ENCODE results near the gene GPR146.
"Not testable (repeated sequence)": the region's sequence is repeated elsewhere in the genome, so short reads cannot be mapped to it uniquely, and the experiment has no call there.

Gene GPR146

DNA sequence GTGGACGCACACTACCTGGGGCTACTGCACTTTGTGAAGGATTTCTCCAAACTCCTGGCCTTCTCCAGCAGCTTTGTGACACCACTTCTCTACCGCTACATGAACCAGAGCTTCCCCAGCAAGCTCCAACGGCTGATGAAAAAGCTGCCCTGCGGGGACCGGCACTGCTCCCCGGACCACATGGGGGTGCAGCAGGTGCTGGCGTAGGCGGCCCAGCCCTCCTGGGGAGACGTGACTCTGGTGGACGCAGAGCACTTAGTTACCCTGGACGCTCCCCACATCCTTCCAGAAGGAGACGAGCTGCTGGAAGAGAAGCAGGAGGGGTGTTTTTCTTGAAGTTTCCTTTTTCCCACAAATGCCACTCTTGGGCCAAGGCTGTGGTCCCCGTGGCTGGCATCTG lies 14.0 kb downstream of the GPR146 start:
- DNase-seq (ENCODE audit: low read depth): no peak

DNA sequence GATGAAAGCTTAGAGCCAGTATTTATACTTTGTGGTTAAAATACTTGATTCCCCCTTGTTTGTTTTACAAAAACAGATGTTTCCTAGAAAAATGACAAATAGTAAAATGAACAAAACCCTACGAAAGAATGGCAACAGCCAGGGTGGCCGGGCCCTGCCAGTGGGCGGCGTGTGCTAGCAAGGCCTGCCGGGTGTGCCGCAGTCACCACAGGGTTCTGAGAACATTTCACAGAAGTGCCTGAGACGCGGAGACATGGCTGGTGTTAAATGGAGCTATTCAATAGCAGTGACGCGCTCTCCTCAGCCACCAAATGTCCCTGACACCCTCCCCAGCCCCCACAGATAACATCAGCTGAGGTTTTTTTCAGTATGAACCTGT lies 14.5 kb downstream of the GPR146 start:
- DNase-seq (ENCODE audit: low read depth): no peak

DNA sequence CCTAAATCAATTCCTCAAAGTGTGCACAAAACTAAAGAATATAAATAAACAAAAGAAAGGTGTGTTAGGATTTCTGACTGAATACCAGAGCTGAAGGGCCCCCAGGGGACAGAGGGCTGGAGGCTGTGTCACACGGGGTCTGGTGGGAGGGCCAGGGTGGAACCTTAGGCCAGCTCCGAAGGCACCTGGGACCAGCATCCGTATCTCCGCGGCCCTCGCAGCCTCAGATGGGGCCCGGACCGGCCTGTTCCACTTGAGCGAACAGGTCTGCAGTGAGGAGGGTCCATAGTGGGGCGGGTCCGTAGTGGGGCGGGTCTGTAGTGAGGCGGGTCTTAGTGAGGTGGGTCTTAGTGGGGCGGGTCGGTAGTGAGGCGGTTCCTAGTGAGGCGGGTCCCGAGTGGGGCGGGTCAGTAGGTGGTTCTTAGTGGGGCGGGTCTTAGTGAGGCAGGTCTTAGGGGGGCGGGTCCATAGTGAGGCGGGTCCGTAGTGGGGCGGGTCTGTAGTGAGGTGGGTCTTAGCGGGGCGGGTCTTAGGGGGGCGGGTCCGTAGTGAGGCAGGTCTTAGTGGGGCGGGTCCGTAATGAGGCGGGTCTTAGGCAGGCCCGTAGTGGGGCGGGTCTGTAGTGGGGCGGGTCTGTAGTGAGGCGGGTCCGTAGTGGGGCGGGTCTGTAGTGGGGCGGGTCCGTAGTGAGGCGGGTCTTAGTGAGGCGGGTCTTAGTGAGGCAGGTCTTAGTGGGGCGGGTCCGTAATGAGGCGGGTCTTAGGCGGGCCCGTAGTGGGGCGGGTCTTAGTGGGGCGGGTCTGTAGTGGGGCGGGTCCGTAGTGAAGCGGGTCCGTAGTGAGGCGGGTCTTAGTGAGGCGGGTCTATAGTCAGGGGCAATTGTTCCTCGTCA lies 15.1 kb downstream of the GPR146 start:
- no peak for DNase-seq (ENCODE audit: low read depth)

DNA sequence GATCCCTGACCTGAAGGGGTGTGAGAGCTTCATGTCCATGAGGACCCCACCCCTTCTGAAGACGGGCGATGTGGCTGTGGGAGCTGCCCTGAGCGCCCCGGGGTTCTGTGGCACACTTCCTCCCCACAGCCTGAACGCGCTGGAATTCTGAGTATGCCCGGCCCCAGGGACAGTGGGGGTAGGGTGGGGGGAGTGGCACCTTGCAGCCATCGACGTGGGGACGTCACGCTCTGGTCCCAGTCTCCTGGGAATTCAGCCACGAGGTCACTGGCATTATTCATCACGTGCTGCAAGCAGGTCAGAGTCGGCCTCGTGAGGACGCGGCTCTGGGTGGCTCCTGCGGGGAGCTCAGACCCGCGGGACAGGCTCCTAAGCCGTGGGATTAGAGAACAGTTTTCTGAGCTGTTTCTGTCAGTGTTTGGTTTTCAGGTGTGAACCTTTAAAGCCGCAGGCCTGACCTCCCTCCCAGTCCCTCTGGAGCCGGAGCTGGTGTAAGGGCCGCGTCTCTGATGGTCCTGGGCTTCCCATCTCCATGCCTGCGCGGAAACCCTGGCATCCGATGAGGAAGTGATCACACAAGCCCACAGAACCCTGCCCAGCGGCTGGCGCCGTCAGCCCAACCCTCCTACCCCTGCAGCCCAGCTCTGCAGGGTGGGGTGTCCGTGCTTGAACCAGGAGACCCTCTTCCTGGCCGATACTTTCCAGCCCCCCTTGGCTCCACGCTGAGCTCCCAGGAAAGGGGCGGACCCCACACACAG lies 16.1 kb downstream of the GPR146 start:
- DNase-seq (ENCODE audit: low read depth): no peak

DNA sequence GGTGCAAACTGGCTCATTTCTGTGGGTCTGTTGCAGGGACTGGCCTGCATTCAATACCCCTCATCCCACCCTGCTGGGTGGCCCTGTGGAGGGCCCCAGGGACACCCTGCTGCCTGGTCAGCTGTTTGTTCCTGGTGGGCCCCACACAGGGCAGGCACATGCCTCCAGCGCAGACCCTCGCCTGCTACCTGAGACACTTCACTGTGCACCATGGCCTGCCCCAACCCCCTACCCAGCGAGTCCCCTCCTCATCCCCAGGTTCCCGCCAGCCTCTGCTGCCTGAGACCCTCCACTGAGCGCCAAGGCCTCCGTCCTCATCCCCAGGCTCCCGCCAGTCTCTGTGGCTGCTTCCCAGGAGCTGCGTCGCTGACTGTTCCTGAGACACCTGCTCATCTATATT lies 16.8 kb downstream of the GPR146 start:
- DNase-seq (ENCODE audit: low read depth): no peak

DNA sequence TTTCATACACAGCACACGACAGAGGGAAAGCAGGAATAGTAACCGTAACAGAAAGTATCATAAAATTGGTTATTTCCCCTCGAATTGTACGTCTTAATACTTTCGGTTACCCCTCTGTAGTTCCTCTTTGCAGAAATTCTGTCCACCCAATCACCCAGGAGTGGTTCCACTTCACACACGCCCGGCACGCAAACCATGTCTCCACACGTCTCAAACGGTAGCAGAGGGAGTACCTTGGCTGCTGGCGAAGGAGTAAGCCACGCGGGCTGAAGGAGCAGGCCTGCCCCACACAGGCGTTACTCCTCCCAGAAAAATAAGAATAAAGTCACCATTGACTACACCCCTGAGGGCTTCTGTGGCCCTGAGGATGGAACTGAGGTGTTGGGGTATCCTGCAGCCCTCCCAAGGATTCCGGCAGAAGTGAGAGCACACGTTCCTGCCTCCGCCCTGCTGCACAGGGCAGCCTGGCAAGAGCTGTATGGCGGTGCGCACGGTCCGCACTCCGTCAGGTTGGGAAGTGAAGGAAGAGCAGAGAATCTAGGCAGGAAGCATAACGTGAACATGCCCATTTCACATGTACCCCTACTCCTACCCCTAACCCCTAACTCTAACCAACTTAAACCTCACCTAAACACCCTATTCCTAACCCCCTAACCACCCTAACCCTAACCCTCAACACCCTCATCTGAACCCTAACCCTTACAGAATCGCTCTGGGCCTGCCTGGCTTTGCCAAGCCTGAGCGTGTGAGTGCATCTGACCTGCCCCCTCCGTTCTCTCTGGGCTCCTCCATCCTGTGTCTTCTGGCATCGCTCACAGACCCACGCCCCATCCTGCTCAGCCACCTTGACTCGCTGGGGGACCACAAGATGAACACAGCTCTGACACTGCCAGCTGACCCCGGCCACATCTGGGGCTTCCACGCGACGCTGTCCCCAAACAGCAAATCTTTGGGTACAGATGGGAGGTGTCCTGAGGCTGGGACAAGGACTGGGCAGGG lies 18.2 kb downstream of the GPR146 start:
- DNase-seq (ENCODE audit: low read depth): no peak

DNA sequence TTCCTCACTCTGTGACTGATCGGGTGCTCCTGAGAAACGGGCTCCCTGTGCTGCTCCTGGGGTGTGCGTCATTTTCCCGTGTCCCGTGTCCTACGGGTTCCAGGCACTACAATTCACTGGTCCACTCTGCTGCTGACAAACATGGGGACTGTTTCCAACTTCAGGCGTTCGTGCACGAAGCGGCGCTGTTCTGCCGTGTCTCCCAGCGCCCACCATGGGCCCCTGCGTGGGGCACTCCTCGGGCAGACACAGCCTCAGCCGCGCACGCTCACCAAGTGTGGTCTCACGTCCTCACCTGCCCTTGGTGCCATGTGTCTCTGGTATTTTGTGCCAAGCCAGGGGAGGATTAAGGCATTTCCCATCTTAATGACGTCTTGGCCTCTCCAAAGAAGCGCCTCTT lies 19.0 kb downstream of the GPR146 start:
- no peak for DNase-seq (ENCODE audit: low read depth)

DNA sequence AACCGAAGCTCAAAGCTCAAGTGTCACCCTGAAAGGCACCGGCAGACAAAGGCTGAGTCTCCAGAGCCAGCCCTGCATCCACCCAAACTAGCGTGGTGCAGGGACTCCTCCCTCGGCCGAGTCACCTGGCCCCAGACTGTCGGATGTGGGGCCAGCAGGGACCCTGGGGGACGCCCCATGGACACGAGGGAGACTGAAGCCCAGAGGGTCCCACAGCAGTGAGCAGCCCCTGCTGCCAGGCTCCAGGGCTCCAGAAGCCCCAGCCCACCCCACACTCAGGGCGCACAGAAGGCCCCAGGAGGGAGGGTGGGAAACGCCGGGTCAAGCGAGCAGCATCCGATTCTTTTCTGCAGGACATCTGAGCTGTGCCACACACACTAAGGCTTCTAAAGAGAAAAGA lies 20.2 kb downstream of the GPR146 start:
- no peak for DNase-seq (ENCODE audit: low read depth)

DNA sequence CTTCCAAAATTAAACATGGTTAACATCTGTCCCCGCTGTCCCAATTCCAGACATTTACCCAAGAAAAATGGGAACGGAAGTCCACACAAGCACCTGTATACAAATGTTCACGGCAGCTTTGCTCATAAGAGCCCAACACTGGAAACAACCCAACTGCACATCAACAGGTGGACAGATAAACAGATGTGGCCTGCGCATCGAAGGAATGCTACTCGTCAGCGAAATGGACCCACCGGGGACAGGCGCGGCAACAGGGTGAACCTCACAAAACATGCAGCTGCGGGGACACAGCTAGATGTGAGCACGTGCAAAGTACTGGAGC lies 20.9 kb downstream of the GPR146 start:
- no peak for DNase-seq (ENCODE audit: low read depth)

DNA sequence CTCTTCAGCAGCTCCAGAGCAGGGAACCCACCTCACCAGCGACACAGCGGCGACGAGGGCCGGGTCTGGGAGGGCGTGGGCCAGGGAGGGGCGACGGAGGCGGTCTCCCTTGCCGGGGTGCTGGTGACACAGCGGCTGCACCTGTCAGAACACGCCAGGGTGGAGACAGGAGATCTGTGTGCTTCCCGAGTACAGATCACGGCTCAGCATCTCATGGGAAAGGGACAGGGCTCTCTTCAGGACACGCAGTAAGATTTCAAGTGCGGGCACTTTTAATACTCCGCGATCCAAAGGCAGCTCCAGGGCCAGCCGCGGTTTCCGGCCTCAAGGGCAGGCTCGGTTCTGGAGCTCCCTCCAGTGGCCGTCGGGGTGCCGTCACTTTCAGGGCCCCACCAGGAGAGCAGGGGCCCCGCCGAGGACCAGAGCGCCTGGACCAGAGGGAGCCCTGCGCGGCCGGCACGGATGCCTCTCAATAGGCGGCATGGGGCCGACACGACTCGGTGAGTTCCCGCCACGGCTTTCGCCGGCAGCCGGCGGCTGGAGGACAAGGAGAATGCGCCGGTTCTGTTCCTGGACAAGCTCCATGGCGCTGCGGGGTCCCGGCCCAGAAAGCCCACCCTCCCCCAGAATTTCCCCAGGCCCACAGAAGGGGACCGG lies 21.4 kb downstream of the GPR146 start:
- DNase-seq (ENCODE audit: low read depth): peak; percentile 74

DNA sequence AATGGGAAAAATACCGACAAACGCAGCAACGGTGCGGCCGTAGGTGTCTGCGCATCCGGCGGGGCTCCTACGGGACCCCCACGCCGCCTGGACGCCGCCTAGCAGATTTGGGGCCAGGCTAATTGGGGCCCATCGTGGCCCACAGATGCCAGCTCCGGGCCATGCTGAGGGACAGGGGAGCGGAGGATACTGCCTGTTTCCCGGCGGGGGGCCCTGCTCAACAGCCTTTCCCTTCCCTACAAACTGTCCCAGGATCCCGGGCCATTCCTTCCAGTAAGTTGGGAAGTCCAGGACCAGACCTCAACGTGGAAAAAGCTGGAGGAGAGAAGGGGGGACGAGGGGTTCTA lies 21.9 kb downstream of the GPR146 start:
- DNase-seq (ENCODE audit: low read depth): no peak

DNA sequence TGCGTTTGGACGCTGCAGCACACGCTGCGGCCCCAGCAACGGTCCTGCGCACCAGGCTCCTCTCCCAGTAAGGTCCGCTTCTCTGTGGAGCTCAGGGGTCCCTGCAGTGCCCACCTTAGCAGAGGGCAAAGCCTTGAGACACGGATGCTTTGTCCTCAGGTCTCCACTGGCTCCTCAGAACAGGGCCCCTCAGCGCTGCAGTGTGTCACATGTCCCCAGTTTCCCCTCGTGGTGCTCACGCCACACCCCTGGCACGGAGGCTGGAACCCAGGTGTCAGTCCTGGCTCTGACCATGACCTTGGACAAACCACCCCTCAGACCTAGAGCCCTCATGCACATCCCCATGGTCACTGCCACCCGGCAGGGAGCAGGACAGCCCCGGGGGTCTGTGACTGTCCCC lies 23.7 kb downstream of the GPR146 start:
- no peak for DNase-seq (ENCODE audit: low read depth)

DNA sequence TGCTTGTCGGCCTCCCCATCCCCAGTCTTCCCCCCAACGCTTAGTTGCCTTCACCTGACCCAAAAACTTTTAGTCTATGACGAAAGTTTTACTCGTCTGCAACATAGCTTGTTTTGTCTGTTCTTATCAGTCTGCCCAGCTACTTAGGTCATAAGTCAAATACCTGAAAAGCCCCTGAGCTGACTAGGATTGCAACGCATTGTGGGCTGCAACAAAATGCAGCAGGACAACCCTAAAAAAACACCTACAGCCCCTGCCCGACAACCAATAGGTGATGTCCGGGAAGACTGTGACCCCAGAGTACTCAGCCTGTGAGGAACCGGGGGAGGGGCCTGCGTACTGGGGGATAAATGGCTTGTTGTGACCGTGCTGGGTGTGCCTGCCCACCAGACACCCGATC lies 24.3 kb downstream of the GPR146 start:
- no peak for DNase-seq (ENCODE audit: low read depth)

DNA sequence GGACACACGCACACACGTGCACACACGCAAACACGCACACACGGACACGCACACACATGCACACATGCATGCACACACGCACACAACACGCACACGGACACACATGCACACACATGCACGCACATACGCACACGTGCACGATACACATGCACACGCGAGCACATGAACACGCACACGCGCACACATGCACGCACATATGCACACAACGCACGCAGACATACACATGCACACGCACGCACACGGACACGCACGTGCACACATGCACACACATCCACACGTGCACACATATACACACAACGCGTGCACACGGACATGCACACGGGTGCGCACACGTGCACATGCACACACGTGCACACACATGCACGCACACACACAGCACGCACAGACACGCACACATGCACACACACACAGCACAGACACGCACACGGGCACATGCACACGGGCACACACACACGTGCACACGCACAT lies 26.2 kb downstream of the GPR146 start:
- DNase-seq (ENCODE audit: low read depth): no peak

DNA sequence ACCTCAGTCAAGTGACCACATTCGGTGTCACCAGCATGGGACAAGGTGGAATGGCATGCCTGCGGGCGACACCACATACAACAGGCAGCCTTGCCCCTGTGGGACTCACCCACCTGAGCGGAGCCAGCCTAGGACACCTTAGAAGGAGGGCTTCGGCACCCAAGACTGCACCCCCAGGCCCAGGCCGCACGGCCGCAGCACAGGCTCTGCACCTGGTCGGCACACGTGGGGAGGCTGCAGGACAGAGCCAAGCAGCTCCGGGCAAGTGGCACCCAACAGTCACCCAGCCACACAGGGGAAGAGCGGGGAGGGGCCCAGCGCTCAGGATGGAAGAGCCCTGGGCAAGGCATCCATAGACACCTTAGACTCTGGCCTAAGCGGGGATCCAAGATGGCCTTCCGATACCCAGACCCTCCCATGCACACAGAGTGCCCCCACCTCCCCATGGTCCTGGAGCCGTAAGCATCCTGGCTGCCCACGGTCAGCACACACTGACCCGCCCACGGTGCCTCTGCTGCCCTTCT lies 27.4 kb downstream of the GPR146 start:
- DNase-seq (ENCODE audit: low read depth): no peak

DNA sequence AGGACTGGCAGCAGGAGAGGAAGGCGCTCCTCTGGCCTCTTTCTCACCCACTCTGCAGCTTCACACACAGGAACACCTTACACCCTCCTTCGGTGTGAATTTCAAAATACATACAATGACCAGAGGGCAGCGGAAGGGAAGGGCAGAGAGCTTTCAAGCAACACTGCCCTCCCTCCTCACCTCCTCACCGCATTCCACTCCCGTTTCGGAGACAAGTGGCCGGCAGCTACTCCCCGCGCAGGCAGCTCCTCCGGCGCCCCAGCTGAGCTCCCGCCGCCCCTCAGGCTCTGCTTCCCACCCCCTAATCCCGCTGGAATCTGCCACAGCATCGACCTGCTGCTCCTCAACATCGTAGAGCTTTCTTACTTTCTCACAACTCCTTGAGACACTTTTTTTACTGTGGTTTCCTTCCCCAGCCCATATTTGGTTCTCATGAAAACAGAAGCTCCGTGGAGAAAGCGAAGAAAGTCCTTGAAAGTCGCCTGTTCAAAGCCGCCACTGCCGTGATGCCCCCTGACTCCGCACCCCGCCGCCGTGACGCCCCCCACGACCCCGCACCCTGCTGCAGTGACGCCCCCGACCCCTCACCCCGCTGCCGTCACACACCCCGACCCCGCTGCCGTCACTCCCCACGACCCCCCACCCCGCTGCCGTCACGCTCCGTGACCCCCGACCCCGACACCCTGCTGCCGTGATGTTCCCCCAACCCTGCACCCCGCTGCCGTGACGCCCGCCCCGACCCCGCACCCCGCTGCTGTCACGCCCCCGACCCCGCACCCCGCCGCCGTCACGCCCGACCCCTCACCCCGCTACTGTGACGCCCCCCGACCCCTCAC lies 29.0 kb downstream of the GPR146 start:
- no peak for DNase-seq (ENCODE audit: low read depth)

DNA sequence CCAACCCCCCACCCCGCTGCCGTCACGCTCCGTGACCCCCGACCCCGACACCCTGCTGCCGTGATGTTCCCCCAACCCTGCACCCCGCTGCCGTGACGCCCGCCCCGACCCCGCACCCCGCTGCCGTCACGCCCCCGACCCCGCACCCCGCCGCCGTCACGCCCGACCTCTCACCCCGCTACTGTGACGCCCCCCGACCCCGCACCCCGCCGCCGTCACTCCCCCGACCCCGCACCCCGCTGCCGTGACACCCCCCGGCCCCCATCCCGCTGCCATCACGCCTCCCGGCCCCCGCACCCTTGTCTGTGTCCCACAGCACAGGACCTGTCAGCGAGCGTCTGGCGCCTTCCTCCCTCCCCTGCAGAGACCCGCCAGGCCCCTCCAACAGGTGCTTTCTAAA lies 29.7 kb downstream of the GPR146 start:
- not testable (repeated sequence) for DNase-seq (ENCODE audit: low read depth)

DNA sequence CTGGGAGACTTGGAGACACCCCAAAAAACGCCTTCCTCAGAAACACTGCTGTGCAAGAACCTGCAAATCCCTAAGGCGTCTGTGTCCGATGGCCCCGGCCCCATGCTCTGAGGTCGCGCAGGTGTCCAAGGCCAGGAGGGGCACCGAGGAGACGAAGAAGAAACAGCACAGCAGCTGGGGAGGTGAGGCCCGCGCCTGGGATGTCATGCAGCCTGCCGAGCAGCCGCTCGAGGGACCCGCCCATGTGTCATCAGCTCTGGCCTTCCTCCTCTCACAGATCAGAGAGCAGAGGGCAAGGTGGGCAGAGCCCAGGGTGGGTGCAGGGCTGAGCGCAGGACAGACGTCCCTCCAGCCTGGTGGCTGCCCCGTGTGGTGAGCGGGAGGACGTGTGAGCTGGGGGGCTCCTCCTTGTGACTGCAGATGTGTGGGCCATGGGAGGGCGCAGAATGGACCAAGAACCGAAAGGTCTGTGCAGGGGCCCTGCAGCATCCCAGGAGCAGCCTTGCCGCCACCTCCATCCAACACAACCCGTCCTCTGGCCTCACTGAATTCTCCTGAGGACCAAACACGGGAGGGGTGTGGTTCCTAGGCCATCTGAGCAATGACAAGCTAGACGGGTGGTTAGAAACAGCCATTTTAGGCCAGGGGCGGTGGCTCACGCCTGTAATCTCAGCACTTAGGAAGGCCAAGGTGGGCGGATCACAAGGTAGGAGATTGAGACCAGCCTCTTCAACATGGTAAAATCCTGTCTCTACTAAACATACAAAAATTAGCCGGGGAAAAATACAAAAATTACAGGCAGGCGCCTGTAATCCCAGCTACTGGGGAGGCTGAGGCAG lies 30.5 kb downstream of the GPR146 start:
- DNase-seq (ENCODE audit: low read depth): no peak

DNA sequence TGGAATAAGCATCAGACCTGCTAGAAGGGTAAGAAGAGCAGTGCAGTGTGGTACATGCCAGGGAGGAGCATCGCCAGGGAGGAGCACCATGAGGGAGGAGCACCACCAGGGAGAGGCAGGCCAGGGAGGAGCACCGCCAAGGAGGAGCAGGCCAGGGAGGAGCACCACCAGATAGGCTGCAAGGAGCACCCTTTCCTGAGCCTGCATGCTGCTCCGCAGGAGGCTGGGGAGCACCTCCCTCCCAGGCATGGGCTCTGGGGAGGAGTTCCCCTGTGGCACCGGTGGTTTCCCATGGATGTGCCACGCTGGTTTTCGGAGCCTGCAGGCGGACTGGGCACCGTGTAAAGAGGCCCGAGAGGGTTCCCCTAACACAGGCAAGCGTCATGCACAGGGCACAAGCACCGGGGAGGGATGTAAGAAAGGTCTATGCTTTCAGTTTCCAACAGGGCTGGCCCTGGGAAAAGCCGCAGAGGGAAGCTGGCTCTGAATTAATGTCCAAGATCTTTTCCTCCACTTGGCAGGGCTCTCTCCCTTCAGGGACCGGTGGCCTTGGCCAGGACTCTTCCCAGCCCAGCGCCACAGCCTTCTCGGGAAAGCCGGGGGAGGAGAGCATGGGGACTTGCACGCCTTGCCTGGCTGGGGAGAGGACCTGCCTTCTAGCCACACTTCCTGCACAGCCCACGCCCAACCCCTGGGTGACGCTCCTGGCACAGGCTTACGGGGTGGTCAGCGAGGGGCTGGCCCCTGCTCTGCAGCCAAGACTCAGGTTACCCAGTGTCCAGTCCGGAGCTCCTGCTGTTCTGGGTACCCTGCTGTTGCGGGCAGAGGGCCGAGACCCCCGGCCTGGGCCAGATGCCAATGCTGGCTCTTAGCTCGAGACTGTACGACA lies 32.1 kb downstream of the GPR146 start:
- no peak for DNase-seq (ENCODE audit: low read depth)
